H9 (cell line): ENCODE results near the gene LRFN2. TPM values are rescaled to one million over a fixed set of nuclear protein-coding genes. Genes with fewer than 3 reads are reported as not detected.

Experiments
- DNase-seq: peaks from one replicate; pipeline ENCODE4 v3.0.0-alpha.2; 2017
- H2AFZ ChIP-seq: one replicate; pipeline ENCODE4 v1.6.1; 2013; ENCODE audit warnings: mild to moderate bottlenecking, low read length, control low read depth, moderate library complexity
- H2AK5ac ChIP-seq: 2 replicates; pipeline ENCODE4 v1.6.1; 2013; ENCODE audit warnings: low read length, control low read depth, mixed read lengths; ENCODE audit not compliant: insufficient read length
- H2BK120ac ChIP-seq: one replicate; pipeline ENCODE4 v1.6.1; 2013; ENCODE audit warnings: low read depth, mild to moderate bottlenecking, low read length, control low read depth, inconsistent platforms; ENCODE audit not compliant: poor library complexity, severe bottlenecking
- H2BK12ac ChIP-seq: 2 replicates; pipeline ENCODE4 v1.6.1; 2013; ENCODE audit warnings: low read length, control low read depth, mixed read lengths, low read depth; ENCODE audit not compliant: insufficient read length
- H2BK15ac ChIP-seq: 2 replicates; pipeline ENCODE4 v1.6.1; 2013; ENCODE audit warnings: low read depth, low read length, control low read depth
- H2BK20ac ChIP-seq: one replicate; pipeline ENCODE4 v1.6.1; 2013; ENCODE audit warnings: low read depth, mild to moderate bottlenecking, low read length, control low read depth, inconsistent platforms; ENCODE audit not compliant: poor library complexity, severe bottlenecking
- H2BK5ac ChIP-seq: 2 replicates; pipeline ENCODE4 v1.6.1; 2013; ENCODE audit warnings: low read length, control low read depth, mixed read lengths; ENCODE audit not compliant: insufficient read length
- H3K14ac ChIP-seq: 2 replicates; pipeline ENCODE4 v1.6.1; 2013; ENCODE audit warnings: low read length, control low read depth; ENCODE audit not compliant: insufficient read depth
- H3K18ac ChIP-seq: 2 replicates; pipeline ENCODE4 v1.6.1; 2013; ENCODE audit warnings: low read depth, mild to moderate bottlenecking, mixed read lengths, low read length, control low read depth; ENCODE audit not compliant: insufficient read length
- H3K23ac ChIP-seq: 2 replicates; pipeline ENCODE4 v1.6.1; 2013; ENCODE audit warnings: low read length, control low read depth, mixed read lengths, low read depth; ENCODE audit not compliant: insufficient read length
- H3K23me2 ChIP-seq: 2 replicates; pipeline ENCODE4 v1.6.1; 2013; ENCODE audit warnings: low read depth, mild to moderate bottlenecking, mixed read lengths, low read length, control low read depth; ENCODE audit not compliant: insufficient read length, poor library complexity, severe bottlenecking
- H3K27ac ChIP-seq: 2 replicates; pipeline ENCODE4 v1.5.1; 2013; ENCODE audit warnings: low read length, control low read depth, mixed read lengths, low read depth; ENCODE audit not compliant: insufficient read length
- H3K27me3 ChIP-seq: 2 replicates; pipeline ENCODE4 v1.6.1; 2013; ENCODE audit warnings: low read length, control low read depth, inconsistent platforms; ENCODE audit not compliant: insufficient read depth
- H3K4ac ChIP-seq: 2 replicates; pipeline ENCODE4 v1.6.1; 2013; ENCODE audit warnings: low read depth, mild to moderate bottlenecking, control low read depth, inconsistent platforms, low read length, moderate library complexity
- H3K4me1 ChIP-seq: 2 replicates; pipeline ENCODE4 v1.6.1; 2013; ENCODE audit warnings: low read length, control low read depth, inconsistent platforms; ENCODE audit not compliant: insufficient read depth
- H3K4me2 ChIP-seq: 2 replicates; pipeline ENCODE4 v1.6.1; 2013; ENCODE audit warnings: low read length, control low read depth, mixed read lengths; ENCODE audit not compliant: insufficient read length, insufficient read depth
- H3K56ac ChIP-seq: 2 replicates; pipeline ENCODE4 v1.6.1; 2013; ENCODE audit warnings: low read depth, mild to moderate bottlenecking, mixed read lengths, low read length, control low read depth; ENCODE audit not compliant: insufficient read length
- H3K79me1 ChIP-seq: 2 replicates; pipeline ENCODE4 v1.6.1; 2013; ENCODE audit warnings: low read depth, mild to moderate bottlenecking, moderate library complexity, low read length, control low read depth, inconsistent platforms; ENCODE audit not compliant: insufficient read depth, poor library complexity, severe bottlenecking
- H3K79me2 ChIP-seq: 2 replicates; pipeline ENCODE4 v1.6.1; 2013; ENCODE audit warnings: low read length, control low read depth, inconsistent platforms; ENCODE audit not compliant: insufficient read depth
- H3K9ac ChIP-seq: 2 replicates; pipeline ENCODE4 v1.6.1; 2013; ENCODE audit warnings: low read length, control low read depth, mixed read lengths; ENCODE audit not compliant: insufficient read length; ENCODE audit errors: extremely low read depth
- H3K9me3 ChIP-seq: one replicate; pipeline ENCODE4 v1.6.1; 2013; ENCODE audit warnings: low read depth, low read length, inconsistent platforms; ENCODE audit not compliant: control insufficient read depth
- H3T11ph ChIP-seq: one replicate; pipeline ENCODE4 v1.6.1; 2013; ENCODE audit warnings: mild to moderate bottlenecking, low read length, control low read depth, inconsistent platforms
- H4K20me1 ChIP-seq: one replicate; pipeline ENCODE4 v1.6.1; 2013; ENCODE audit not compliant: control insufficient read depth, insufficient read length, insufficient read depth
- H4K5ac ChIP-seq: 2 replicates; pipeline ENCODE4 v1.6.1; 2013; ENCODE audit warnings: low read depth, mild to moderate bottlenecking, mixed read lengths, low read length, control low read depth; ENCODE audit not compliant: insufficient read length
- H4K8ac ChIP-seq: replicated peaks from 2 replicates; pipeline ENCODE4 v1.6.1; 2013; ENCODE audit warnings: low read length, control low read depth, mixed read lengths, low read depth; ENCODE audit not compliant: insufficient read length
- H4K91ac ChIP-seq: 2 replicates; pipeline ENCODE4 v1.6.1; 2013; ENCODE audit warnings: low read depth, mild to moderate bottlenecking, moderate library complexity, mixed read lengths, low read length, control low read depth; ENCODE audit not compliant: insufficient read length
- H3K27ac Mint-ChIP-seq, 3 experiments: 2 replicates in 2 of 3; 3 replicates in 1 of 3; pipeline ENCODE4 v1.8.0; 2020 to 2021; ENCODE audit warnings: mixed read lengths in 3 of 3, mild to moderate bottlenecking in 1 of 3, moderate library complexity in 1 of 3
- H3K27me3 Mint-ChIP-seq: 2 replicates; pipeline ENCODE4 v1.8.0; 2021; ENCODE audit warnings: low read depth, mild to moderate bottlenecking, moderate library complexity, mixed read lengths
- H3K36me3 Mint-ChIP-seq, 3 experiments: 2 replicates in 2 of 3; 3 replicates in 1 of 3; pipeline ENCODE4 v1.8.0; 2020 to 2021; ENCODE audit warnings: low read depth in 3 of 3, mixed read lengths in 3 of 3; ENCODE audit not compliant: insufficient read depth in 1 of 3
- H3K4me1 Mint-ChIP-seq, 2 experiments: 2 replicates each; pipeline ENCODE4 v1.8.0; 2020; ENCODE audit warnings: mixed read lengths in 2 of 2
- H3K4me3 Mint-ChIP-seq, 2 experiments: 2 replicates in 1 of 2; 3 replicates in 1 of 2; pipeline ENCODE4 v1.8.0; 2020 to 2021; ENCODE audit warnings: mild to moderate bottlenecking in 2 of 2, mixed read lengths in 2 of 2, moderate library complexity in 1 of 2
- H3K9me3 Mint-ChIP-seq, 2 experiments: 2 replicates in 1 of 2; 3 replicates in 1 of 2; pipeline ENCODE4 v1.8.0; 2020; ENCODE audit warnings: mild to moderate bottlenecking in 2 of 2, mixed read lengths in 2 of 2, moderate library complexity in 1 of 2
- WGBS: extraction: QIAGEN DNeasy Blood & Tissue Kit; methylation state at CpG from one replicate; pipeline ENCODE4 v1.1.7; 2013; ENCODE audit warnings: missing lambda C conversion rate, low lambda C conversion rate, mixed read lengths; ENCODE audit not compliant: insufficient read length; ENCODE audit errors: extremely low coverage; 5-methylcytosine and 5-hydroxymethylcytosine counted together
- total RNA-seq: library from RNA; stranded (reverse); gene quantifications from 2 replicates; pipeline ENCODE4 v1.2.1, GENCODE V29; 2021
- TF ChIP-seq, protein P1 (sequence below): fragments of 200-600 bp; sonication (generic); conservative IDR thresholded peaks from 3 replicates; pipeline ENCODE4 v1.8.0; 2021; ENCODE audit warnings: antibody characterized with exemption, mild to moderate bottlenecking

Gene LRFN2
- total RNA-seq, 1 experiment from 2014 or later = 0.11 TPM

- Histone ChIP-seq H3K9ac (no peak overlapping the region), H3K79me1 (no peaks in the 10 kb centered on the region), H3K23me2 (no peaks in the 10 kb centered on the region), H3K14ac (no peak overlapping the region), H3K18ac (no peak overlapping the region), H3K27me3 (no peaks in the 10 kb centered on the region), H3K56ac (no peak overlapping the region), H2AK5ac (no peak overlapping the region), H3K23ac (no peak overlapping the region), H3K4me1 (no peaks in the 10 kb centered on the region), H2AFZ (no peak overlapping the region), H2BK120ac (no peak overlapping the region), H2BK12ac (no peak overlapping the region), H3K27ac (no peak overlapping the region), H4K20me1 (no peaks in the 10 kb centered on the region), H3K4ac (no peak overlapping the region), H4K5ac (no peak overlapping the region), H3K9me3 (no peaks in the 10 kb centered on the region), H2BK20ac (no peak overlapping the region), H4K8ac (no peak overlapping the region), H2BK15ac (no peak overlapping the region), H3K4me2 (no peak overlapping the region), H3T11ph (no peak overlapping the region), H2BK5ac (no peak overlapping the region), H4K91ac (no peak overlapping the region), H3K79me2 (no peaks in the 10 kb centered on the region)
- Mint-ChIP-seq H3K27ac (0 out of 7 replicates have a peak overlapping the region, but pooled peaks of 1 of the 3 experiments have one; percentile 2), H3K4me1 (peaks cover 12 to 27% of the 10 kb centered on the region in 2 experiments), H3K4me3 (no peak overlapping the region), H3K36me3 (no peaks in the 10 kb centered on the region; a peak in 1 of 7 replicates), H3K27me3 (peaks cover 4% of the 10 kb centered on the region), H3K9me3 (no peaks in the 10 kb centered on the region)
- no CpG with 5 or more reads among the region's 7 CpGs for whole genome bisulfite sequencing
- TF ChIP-seq, protein P1, sequence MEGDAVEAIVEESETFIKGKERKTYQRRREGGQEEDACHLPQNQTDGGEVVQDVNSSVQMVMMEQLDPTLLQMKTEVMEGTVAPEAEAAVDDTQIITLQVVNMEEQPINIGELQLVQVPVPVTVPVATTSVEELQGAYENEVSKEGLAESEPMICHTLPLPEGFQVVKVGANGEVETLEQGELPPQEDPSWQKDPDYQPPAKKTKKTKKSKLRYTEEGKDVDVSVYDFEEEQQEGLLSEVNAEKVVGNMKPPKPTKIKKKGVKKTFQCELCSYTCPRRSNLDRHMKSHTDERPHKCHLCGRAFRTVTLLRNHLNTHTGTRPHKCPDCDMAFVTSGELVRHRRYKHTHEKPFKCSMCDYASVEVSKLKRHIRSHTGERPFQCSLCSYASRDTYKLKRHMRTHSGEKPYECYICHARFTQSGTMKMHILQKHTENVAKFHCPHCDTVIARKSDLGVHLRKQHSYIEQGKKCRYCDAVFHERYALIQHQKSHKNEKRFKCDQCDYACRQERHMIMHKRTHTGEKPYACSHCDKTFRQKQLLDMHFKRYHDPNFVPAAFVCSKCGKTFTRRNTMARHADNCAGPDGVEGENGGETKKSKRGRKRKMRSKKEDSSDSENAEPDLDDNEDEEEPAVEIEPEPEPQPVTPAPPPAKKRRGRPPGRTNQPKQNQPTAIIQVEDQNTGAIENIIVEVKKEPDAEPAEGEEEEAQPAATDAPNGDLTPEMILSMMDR = no peak
- DNase-seq = no peak
Observed at GRCh38 chr6:40535819-40536380, 51.3 kb downstream of the LRFN2 start.
